ENCODE measurements around the gene RNF144B. TPM values are rescaled to one million over a fixed set of nuclear protein-coding genes. Genes with fewer than 3 reads are reported as not detected.
A peak's percentile ranks its signal among the peaks of the same experiment; 100 is the strongest.
"Not testable (repeated sequence)": the region's sequence is repeated elsewhere in the genome, so short reads cannot be mapped to it uniquely, and the experiment has no call there.

RNF144B gene
- total and polyA plus RNA-seq, 7 donors: 6.0 to 94.9 (median 34.5) TPM

DNA sequence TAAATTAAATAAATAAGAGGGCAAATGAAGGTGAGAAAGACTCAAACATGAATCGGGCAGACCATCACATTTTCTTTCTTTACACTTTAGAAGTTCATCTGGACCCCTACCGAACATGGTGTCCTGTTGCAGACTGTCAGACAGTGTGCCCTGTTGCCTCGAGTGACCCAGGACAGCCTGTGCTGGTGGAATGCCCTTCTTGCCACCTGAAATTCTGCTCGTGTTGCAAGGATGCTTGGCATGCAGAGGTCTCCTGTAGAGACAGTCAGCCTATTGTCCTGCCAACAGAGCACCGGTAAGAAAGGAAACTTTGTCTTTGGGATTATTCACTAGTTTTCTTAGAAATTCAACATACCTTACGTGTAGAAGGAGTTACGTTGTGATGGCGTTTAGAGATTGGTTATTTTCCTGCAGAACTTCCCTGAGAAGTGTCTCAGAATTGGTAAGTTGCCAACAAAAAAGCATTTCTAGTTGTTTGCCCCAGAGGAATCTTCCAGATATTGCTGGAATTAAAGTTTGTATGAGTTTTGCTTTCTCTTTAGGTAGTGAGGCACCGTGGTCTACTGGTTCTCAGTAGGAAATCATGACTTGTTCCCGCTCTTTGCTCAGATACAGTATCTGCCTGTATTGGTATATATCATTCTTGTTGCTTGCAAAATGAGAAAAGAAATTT is 70.1 kb downstream of the RNF144B start:
- peak; percentile 38 to 79 (median 66) for ATAC-seq

GRCh38 chr6:18458086-18458485 is 70.9 kb downstream of the RNF144B start:
- 29 to 48% (median 35%) methylated on average over 6 of the region's 6 CpGs for WGBS, 3 donors
- H3K27me3 ChIP-seq (ENCODE audit: insufficient read depth in 3 of 3, low read length in 2 of 3); intact Hi-C loops (cut with DNase I); DNase-seq; H3K9me3 ChIP-seq: not testable (repeated sequence)
- Histone ChIP-seq H3K4me3 (peak overlapping the region; percentile 24), H3K27ac (peak overlapping the region; percentile 42), H3K36me3 (ENCODE audit: insufficient read depth in 1 of 2, low read depth in 1 of 2) (peaks cover 0 to 54% of the 10 kb centered on the region in 2 donors), H3K4me1 (peaks cover 36% of the 10 kb centered on the region)
- ATAC-seq: peak; percentile 70 to 88 (median 84)

More for the DNA sequence above, 70.1 kb downstream of the RNF144B start:
- H3K27me3 ChIP-seq (ENCODE audit: insufficient read depth in 3 of 3, low read length in 2 of 3): no peaks in the 10 kb centered on the region
- H3K36me3 ChIP-seq (ENCODE audit: insufficient read depth in 1 of 2, low read depth in 1 of 2): peaks cover 0 to 45% of the 10 kb centered on the region in 2 donors
- no peak for TF ChIP-seq CTCF (IDR thresholded peaks at IDR 0.05)
- H3K4me3 ChIP-seq: no peak overlapping the region
- no peak for DNase-seq
- H3K27ac ChIP-seq: peak overlapping the region; percentile 42
- peaks cover 35% of the 10 kb centered on the region for H3K4me1 ChIP-seq
- intact Hi-C loops (cut with DNase I): no loop called here
- WGBS, 3 donors: 32 to 46% (median 34%) methylated on average over 10 of the region's 10 CpGs
- no peaks in the 10 kb centered on the region for H3K9me3 ChIP-seq

DNA sequence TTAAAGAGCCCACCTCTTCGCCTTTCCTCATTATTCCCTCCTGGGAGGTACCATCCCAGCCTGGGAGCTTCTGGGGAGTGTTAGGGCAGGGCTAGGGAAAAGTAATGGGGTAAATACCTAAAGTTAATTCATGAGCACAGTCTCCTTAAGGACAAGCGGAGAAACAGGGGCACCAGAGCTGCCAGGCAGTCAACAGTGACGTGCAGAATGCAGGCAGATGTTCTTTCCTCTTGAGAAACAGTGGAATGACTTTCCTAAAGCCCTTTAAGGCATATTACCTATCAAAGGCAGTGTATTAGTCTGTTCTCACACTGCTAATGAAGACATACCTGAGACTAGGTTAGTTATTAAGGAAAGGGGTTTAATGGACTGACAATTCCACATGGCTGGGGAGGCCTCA is 76.3 kb downstream of the RNF144B start:
- WGBS, 3 donors: 76 to 93% (median 82%) methylated on average over 3 of the region's 3 CpGs
- no peaks in the 10 kb centered on the region for H3K27me3 ChIP-seq (ENCODE audit: insufficient read depth in 3 of 3, low read length in 2 of 3)
- intact Hi-C loops (cut with DNase I): loop anchor here in 1 of 2 donors (10.0 kb wide), 1 partner anchor 1229 kb away; no protein-coding TSS in a partner anchor
- TF ChIP-seq CTCF (IDR thresholded peaks at IDR 0.05): no peak
- H3K4me1 ChIP-seq: peaks cover 50% of the 10 kb centered on the region
- no peak for DNase-seq
- H3K9me3 ChIP-seq: no peaks in the 10 kb centered on the region
- H3K4me3 ChIP-seq: no peak overlapping the region
- peaks cover 0 to 96% of the 10 kb centered on the region in 2 donors for H3K36me3 ChIP-seq (ENCODE audit: insufficient read depth in 1 of 2, low read depth in 1 of 2)
- H3K27ac ChIP-seq: peak overlapping the region; percentile 60
- peak; percentile 17 to 57 (median 50) for ATAC-seq

- peaks cover 46% of the 10 kb centered on the region for H3K4me1 ChIP-seq
- WGBS, 3 donors: 66 to 77% (median 69%) methylated on average over 2 of the region's 2 CpGs
- ATAC-seq (no peak), DNase-seq (no peak)
- H3K27me3 ChIP-seq (ENCODE audit: insufficient read depth in 3 of 3, low read length in 2 of 3): no peaks in the 10 kb centered on the region
- TF ChIP-seq CTCF (IDR thresholded peaks at IDR 0.05): no peak
- no peak overlapping the region for H3K4me3 ChIP-seq
- intact Hi-C loops (cut with DNase I): loop anchor here in 1 of 2 donors (10.0 kb wide), 1 partner anchor 1229 kb away; no protein-coding TSS in a partner anchor
- peak overlapping the region; percentile 60 for H3K27ac ChIP-seq
- H3K36me3 ChIP-seq (ENCODE audit: insufficient read depth in 1 of 2, low read depth in 1 of 2): peaks cover 0 to 88% of the 10 kb centered on the region in 2 donors
- H3K9me3 ChIP-seq: no peaks in the 10 kb centered on the region
Observed at GRCh38 chr6:18464176-18464575, 77.0 kb downstream of the RNF144B start.

DNA sequence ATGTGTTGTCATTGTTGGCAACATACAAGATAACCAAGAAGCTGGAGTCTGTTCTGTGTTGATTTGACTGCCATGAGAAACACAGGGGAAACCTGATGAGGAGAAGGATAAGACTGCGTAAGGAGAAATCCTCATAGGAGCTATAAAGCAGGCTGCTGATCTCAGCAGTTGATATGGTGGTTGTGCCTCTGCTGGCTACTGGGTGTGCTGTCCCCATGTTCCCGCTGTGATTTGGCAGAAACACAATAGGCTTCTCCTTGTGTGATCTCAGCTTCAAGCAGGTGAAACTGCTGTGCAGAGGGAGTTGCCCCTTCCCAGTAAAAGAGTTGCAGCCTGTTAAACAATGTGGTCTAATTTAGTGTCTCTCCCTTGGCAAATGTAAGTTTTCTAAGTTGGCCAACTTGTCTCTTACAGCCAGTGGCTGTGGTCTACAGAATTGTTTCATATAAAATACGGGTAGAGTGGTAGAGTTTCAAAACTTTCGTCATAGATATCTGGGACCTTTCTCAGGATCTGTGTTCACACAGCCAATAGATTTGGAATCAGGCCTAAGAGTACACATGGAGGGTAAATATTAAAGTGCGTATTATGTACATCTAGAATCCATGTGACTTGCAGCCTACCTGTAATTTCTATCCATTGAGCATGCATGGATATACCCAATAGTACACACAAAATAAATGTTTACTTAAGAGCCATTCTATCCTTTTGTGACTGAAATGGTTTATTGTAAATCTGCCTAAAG is 78.4 kb downstream of the RNF144B start:
- Histone ChIP-seq H3K27me3 (ENCODE audit: insufficient read depth in 3 of 3, low read length in 2 of 3) (no peaks in the 10 kb centered on the region), H3K27ac (peak overlapping the region; percentile 53), H3K4me3 (no peak overlapping the region), H3K4me1 (peaks cover 46% of the 10 kb centered on the region), H3K9me3 (no peaks in the 10 kb centered on the region), H3K36me3 (ENCODE audit: insufficient read depth in 1 of 2, low read depth in 1 of 2) (peaks cover 0 to 74% of the 10 kb centered on the region in 2 donors)
- intact Hi-C loops (cut with DNase I): loop anchor here in 1 of 2 donors (10.0 kb wide), 1 partner anchor 1231 kb away; no protein-coding TSS in a partner anchor
- ATAC-seq: peak; percentile 68 to 86 (median 78)
- 41 to 71% (median 46%) methylated on average over 5 of the region's 5 CpGs for WGBS, 3 donors
- no peak for DNase-seq
- TF ChIP-seq CTCF (IDR thresholded peaks at IDR 0.05): no peak

Data from psoas muscle (tissue), 8 donors.